GM19324 (cell line): ENCODE data around the gene GLRA1.
"Not testable (repeated sequence)": the region's sequence is repeated elsewhere in the genome, so short reads cannot be mapped to it uniquely, and the experiment has no call there.

Experiments
- ATAC-seq: cut with Tn5 transposase; IDR thresholded peaks from one replicate; pipeline ENCODE4 v1.9.1; 2021; ENCODE audit warnings: mild to moderate bottlenecking, moderate library complexity; ENCODE audit not compliant: unreplicated experiment, low FRiP score

GLRA1 gene

DNA sequence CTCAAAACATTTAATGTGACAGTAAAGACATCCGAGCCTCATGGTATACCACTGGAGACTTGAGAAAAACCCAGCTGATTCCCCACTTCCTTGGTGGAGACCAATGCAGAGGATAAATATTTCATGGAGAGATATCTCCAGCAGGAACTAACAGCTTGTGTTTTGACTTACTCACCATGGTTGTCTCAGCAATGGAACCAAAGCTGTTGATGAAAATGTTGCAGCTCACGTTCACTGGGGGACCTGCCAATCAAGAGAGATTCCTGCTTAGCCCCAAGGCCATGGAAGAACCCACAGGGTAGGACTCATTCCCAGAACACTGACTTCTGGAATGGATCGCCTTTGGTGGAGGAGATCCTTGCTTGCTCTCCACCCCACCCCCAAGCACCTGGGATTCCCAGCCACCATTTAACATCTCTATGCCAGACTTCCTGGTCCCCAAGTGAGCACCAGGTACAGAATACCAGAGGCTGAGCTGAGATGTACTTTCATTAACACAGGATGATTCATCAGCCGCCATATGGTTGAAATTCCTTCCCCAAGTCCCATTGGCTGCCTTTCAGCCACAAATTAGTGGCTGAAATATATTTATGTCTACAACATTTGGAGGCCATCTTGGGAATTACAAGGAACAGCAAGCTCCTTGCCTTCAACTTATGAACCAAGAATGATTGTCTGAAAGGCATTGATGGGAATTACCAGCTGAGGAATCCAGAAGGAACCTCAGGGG, 37.9 kb downstream of the GLRA1 start:
- ATAC-seq, result no peak

DNA sequence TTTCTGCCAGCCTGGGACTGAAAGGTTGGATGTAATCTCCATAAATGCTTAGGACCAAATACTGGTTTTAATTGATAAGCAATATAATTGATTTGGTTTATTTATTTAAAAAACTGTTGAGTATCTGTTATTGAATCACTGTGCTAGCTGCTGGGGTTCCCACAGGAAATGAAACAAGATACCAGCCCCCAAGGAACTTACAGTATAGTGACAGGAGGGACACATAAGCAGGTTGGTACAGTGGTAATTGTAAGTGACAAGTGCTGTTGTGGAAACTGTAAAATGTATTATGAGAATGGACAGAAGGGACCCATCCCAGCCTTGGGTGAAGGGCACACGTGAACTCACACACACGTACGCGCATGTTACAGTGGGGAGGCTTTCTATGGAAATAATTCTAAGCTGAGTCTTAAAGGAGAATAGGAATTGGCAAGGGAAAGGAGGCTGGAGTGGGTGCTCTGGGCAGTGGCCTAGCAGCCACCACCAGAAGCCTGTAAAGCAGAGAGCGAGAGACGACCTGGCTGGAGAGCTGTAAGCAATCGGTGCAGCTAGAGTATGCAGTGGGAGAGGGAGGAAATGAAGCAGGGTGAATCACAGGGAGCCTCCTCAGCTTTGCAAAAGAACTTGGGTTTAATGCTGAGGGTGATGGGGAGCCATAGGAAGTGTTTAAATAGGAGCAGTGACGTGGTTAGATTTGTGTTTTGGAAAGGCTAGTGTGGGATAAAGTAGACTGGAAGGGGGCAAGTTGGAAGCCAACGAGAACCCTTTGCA, 39.3 kb downstream of the GLRA1 start:
- ATAC-seq, result no peak

DNA sequence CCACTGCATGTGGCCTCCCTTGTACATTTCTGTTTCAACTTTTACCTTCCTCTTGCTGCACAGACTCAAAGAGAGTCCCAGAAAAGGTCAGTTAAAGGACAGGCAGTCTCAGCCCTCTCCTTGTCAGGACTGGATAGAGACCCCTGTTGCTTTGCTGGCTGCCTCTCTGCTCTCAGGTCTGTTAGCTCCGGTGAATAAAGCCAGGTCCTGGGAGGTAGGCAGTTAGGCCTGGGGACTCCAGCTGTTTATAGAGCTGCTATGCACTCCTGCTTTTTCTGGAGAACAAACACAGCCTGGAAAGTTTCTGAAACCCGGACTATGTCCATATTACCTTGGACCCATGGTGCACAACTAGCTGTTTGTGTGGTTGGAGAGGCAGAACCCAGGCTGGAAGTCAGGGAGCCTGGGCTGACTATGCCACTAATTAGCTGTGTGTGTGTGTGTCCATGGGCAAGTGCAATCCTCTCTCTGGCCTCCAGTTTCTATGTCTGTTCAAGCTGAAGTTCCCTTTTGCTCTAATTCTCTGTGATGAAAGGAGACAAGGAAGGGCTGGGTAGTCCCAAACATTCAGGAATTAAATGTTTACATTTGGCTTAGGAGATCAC, 42.9 kb downstream of the GLRA1 start:
- no peak for ATAC-seq

DNA sequence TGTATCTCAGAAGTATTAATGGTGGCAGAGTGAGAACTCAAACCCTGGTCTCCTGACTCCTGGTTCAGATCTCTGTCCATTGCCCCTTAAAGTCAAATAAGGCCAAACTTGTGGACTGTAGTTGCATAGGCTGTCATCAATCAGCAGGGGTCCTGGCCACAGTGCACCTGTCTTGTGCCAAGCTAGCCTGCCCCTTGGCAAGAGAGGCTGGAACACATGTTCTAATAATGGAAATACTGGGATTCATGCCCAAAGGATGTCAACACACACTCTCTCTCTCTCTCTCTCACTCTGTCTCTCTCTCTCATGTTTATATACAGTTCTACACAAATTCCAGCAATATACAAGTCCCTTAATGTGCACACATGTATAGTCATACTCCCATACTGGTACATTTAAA, 44.3 kb downstream of the GLRA1 start:
- ATAC-seq, result no peak

DNA sequence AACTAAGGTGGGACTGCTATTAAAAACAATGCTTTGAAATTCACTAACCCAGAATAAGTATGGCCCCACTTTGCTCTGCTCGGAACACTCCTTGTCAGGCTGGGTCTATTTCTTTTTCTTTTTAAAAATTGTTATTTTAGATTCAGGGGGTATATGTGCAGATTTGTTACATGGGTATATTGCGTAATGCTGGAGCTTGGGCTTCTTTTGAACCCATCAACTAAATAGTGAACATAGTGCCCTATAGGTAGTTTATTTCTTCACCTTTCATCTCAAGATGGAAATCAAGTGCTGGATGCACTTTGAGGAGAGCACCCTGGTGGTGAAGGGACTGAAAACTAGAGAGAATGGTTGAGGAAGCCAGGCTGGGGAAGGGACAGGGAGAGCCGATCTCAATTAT, 51.0 kb downstream of the GLRA1 start:
- no peak for ATAC-seq

DNA sequence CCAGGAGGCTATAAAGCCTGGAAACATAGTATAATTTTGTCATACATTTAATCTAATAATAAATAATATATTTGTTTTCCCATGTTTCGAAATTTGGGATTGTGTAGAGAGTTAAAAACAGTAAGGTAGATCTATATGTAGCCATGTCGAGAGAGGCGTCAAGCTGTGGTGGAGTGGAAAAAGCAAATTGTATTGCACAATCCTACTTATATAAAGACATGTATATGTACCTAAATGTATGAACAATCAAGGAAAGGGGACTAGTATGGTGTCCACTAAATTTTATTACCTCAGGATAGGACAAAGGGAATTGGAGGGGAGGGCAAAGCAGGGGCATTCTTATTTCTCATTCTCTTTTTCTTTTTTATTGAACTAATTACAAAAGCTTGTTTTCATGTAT, 52.0 kb downstream of the GLRA1 start:
- no peak for ATAC-seq

DNA sequence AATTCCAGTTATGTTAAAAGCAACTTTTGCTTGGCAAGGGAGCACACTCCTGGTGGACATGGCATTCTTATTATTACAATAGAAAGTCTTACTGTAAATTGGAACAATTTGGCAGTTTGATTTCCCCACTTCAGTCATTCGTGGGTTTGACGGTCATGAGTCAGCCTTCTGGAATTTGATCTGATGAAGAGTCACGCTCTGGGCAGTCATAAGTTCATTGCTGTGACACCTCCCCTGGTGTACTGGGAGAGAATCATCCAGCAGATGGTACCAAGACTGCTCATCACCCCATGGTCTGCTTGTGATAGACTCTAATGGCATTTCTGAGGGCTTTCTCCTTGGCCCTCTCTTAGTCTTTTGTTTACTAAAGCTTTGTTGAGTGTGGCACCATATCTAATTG, 53.8 kb downstream of the GLRA1 start:
- ATAC-seq, result no peak

DNA sequence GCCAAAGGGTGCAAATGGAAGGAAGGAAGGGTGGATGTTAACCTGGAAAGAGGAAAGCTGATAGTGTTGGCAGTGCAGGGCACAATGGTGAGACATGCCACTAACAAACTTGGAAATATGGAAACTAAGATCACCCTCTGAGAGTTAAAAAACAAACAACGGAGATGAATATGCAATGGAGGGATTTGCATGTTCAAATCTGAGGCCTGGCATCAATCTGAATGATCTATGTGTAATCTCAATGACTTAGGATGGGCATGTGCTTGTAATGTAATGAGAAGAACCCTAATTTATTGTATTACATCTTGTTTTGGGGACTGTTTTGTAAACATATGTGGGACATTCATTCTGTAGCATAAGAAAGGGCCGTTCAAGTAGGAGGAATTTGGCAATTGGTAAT, 54.4 kb downstream of the GLRA1 start:
- no peak for ATAC-seq

DNA sequence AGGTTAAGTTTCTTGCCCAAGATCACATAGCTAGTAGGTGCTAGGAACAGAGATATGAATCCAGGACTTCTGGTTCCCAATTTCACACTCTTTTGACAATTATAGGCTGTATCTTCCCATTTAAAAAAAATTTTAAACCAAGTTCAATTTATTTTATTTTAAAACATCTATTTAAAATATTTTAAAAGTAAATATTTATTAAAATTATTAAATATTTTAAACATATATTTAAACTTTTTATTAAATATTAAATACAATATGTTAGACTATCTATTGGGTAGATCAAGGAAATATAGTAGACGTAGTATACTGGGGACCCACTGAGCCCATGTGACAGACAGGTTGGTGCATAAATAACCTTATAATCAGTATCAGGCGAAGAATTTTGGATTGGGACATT, 54.8 kb downstream of the GLRA1 start:
- ATAC-seq, result no peak

DNA sequence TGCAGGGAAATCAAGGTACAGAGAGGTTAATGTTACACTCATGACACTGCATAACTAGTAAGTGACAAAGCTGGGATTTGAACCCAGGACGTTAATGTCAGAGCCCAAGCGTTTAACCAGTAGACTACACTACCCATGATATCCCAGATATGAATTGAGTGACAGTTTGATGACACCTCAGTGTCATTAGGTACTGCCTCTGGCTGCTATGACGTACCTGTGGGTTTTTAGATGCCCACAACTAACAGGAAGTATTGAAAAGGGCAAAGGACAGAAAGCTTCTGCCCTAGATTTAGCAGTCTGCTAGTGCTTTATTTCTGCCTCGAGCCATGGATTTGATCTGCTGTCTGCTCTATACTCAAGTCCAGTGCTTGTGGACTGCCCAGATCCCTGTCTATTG, 56.2 kb downstream of the GLRA1 start:
- ATAC-seq, result no peak

DNA sequence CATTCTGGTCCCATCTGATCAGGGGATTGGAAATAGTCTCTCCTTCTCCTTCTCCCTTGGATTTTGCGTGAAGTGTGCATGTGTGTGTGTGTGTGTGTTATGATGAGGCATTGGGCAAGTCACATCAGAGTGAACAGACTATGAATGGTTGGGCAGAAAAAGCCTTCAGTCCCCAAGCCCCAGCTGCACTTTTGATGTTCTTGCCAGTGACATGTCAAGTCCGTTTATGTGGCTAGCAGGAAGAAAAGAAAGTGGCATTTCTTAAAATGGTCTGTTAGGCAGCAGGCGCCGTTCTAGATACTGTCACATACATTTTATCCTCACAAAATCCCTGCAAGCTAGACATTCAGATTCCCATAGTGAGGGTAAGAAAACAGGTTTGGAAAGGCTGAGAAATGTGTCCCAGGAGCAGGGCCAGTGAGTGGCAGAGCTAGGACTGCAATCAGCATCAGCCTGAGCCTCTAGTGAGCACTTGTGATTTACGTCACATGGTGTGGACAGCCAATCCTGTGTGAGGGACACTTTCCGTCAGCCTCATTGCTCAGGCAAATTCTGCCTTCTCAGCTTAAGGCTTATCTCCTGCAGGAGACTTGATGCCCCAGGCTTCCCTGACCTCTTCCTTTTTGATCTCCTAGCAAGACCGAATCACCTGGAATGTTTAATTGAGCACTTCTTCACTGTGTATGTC, 60.4 kb downstream of the GLRA1 start:
- ATAC-seq, result no peak

DNA sequence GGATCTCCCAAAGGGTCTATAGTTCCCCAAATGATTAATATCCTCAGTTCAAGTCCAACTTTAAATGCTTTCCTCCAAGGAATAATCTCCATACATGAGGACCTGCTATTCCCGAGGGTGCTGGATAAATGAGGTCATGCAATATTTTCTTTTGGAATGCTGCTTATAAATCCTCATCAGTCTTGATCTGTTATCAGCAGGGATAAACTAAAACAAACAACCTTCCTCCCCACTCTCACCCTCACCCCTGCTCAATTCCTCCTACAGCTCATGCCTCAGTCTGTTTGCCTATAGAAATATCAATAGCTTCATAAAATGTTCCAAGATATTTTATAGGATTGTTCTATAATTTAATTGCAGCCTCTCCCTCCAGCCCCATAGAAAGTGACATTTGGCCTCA, 61.1 kb downstream of the GLRA1 start:
- no peak for ATAC-seq

DNA sequence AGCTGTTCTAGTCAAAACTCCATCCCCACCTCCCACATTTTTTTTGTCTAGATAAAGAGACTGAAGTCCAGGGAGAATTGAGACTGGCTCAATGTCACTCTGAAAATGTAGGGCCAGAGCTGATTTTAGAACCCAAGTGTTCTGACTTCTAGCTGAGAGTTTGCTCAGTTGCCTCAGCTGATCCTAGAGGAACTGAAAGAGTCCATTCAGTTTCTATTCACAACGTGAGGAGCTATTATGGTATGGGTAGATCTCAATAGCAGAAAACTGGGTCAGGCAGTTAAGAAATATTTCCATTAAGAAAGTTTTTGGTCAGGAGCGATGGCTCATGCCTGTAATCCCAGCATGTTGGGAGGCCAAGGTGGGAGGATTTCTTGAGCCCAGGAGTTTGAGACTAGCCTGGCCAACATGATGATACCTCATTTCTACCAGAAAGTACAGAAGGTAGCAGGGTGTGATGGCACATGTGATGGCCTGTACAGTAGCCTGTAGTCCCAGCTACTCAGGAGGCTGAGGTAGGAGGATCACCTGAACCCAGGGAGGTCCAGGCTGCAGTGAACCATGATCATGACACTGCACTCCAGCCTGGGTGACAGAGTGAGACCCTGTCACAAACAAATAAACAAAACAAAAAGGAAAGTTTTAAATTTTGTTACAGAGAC, 61.7 kb downstream of the GLRA1 start:
- ATAC-seq, result peak; percentile 58

DNA sequence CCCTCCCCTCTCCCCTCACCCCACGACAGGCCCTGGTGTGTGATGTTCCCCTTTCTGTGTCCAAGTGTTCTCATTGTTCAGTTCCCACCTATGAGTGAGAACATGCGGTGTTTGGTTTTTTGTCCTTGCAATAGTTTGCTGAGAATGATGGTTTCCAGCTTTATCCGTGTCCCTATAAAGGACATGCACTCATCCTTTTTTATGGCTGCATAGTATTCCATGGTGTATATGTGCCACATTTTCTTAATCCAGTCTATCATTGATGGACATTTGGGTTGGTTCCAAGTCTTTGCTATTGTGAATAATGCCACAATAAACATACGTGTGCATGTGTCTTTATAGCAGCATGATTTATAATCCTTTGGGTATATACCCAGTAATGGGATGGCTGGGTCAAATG, 63.8 kb downstream of the GLRA1 start:
- not testable (repeated sequence) for ATAC-seq

DNA sequence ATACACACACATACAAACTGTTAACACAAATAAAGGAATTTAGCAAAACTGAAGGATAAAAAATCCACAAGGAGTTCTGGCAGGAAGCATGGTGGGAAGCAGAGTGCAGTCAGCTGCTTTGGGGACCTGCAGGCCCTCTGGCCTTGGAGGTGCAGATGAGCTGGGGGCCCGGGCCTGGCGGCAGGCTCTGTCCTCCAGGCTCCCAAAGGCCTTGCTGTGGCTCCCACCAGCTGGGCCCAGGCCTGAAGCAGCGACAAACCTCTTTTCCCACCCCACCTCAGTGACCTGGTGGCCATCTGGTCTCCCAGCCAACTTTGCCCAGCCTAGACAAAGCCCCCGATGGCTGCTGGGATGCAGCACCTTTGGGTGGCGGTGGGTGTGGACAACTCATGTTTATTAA, 67.8 kb downstream of the GLRA1 start:
- ATAC-seq, result no peak

DNA sequence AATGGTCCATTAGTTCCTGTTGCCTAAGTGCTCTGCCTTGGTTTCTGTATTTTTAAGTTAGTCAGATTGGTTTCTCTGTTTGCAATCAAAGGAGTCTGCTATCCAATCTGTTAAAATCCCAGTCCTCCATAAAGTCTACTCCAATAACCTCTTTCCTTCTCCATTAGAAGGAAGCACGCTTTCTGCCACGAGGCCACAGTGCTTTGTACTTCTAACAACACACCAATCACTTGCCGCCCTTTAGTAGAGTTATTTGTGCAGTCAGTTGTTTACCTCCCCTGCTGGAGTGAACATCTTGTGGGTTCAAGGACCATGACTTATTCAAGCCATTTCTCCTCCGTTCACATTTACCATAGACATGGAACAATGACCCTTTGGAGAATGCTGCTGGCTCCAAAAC, 69.0 kb downstream of the GLRA1 start:
- no peak for ATAC-seq

DNA sequence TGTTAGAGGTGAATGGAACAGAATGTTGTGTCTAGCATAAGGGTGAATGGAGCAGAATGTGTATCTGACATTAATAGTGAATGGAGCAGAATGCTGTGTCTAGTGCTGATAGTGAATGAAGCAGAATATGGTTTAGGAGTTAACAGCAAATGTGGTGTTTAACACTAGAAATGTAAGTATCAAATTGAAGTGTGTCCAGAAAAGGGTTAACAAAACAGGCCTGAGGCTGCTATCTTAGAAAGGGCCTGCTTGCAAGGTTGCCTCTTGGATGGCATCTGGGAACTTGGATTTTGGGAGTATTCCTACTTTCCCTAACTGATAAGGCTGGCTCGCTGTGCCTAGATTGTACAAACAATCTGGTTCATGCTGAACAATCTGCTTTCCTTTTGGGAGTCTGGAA, 76.8 kb downstream of the GLRA1 start:
- ATAC-seq, result no peak

DNA sequence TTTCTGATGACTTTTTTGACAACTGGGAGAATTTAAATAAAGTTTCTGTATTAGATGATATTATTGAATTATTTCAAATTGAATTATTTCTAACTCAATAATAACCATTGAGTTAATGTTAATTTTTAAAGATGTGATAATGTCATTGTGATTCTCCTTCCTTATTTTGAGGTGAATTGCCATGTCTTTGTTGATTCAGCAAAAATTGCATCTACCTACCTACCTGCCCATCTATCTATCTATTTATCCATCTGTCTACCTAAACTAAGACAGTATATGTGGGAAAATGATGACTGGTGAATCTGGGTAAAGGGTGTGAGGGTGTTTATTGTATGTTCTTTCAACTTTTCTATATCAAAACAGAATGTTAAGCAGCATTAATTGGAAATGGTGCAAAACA, 77.9 kb downstream of the GLRA1 start:
- no peak for ATAC-seq

DNA sequence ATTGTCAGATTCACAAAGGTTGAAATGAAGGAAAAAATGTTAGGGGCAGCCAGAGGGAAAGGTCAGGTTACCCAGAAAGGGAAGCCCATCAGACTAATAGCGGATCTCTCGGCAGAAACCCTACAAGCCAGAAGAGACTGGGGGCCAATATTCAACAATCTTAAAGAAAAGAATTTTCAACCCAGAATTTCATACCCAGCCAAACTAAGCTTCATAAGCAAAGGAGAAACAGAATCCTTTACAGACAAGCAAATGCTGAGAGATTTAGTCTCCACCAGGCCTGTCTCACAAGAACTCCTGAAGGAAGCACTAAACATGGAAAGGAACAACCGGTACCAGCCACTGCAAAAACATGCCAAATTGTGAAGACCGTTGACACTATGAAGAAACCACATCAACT, 91.8 kb downstream of the GLRA1 start:
- ATAC-seq, result not testable (repeated sequence)

DNA sequence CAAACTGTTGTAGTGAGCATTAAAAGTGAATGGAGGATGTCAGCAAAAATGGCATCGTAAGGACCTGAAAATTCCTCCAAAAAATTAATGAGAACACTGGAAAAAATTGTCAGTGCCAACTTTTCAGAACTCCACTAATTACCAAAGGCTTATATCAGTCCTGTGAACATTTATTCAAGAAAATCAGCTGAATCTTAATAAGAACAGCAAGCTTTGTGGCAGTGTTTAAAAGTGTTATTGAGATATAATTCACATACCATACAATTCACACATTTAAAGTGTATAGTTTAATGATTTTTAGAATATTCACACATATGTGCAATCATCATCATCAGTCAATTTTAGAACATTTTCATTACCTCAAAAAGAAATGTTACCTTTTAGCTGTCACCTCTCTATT, 95.3 kb downstream of the GLRA1 start:
- no peak for ATAC-seq

DNA sequence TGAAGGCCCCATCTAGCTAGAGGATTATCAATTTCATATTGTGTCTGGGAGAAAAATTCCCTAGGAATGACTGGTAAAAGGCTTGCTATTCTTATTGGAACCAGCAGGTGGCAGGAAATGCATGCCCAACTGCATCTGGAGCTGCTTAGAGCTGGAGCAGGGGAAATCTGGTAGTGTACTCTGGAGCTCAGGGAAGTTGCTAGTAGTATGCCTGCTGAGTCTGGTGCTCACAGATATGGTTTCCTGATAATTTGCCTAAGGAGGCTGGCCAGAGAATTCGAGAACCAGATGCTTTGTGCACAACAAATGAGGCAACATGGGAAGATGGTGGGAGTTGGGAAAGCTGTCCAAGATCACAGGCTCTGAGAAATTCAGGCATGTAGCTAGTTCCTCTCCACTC, 99.2 kb downstream of the GLRA1 start:
- ATAC-seq, result no peak
